Hepatocyte (in vitro differentiated cells): ENCODE results near the gene SLC26A4. TPM values are rescaled to one million over a fixed set of nuclear protein-coding genes. Genes with fewer than 3 reads are reported as not detected.

Experiments used
- DNase-seq: peaks from one replicate; pipeline ENCODE4 v3.0.0-alpha.2; 2016; ENCODE audit warnings: low spot score
- H2AFZ ChIP-seq: fragments of 200-600 bp; sonication (generic); 2 replicates; pipeline ENCODE4 v1.6.0; 2016; ENCODE audit warnings: antibody characterized with exemption, mild to moderate bottlenecking
- H3K27ac ChIP-seq: fragments of 200-600 bp; sonication (generic); 2 replicates; pipeline ENCODE4 v1.5.1; 2016; ENCODE audit warnings: mild to moderate bottlenecking
- H3K27me3 ChIP-seq: fragments of 200-600 bp; sonication (generic); 2 replicates; pipeline ENCODE4 v1.6.1; 2016
- H3K36me3 ChIP-seq: fragments of 200-600 bp; sonication (generic); replicated peaks from 2 replicates; pipeline ENCODE4 v1.5.1; 2016; ENCODE audit warnings: low read depth; ENCODE audit not compliant: insufficient read depth
- H3K4me1 ChIP-seq: fragments of 200-600 bp; sonication (generic); 2 replicates; pipeline ENCODE4 v1.5.1; 2016; ENCODE audit warnings: mild to moderate bottlenecking, moderate library complexity; ENCODE audit not compliant: insufficient read depth
- H3K4me2 ChIP-seq: fragments of 200-600 bp; sonication (generic); 2 replicates; pipeline ENCODE4 v1.6.0; 2016
- H3K4me3 ChIP-seq: fragments of 200-600 bp; sonication (generic); 2 replicates; pipeline ENCODE4 v1.5.1; 2016; ENCODE audit warnings: mild to moderate bottlenecking
- H3K79me2 ChIP-seq: fragments of 200-600 bp; sonication (generic); 2 replicates; pipeline ENCODE4 v1.6.0; 2017; ENCODE audit warnings: mild to moderate bottlenecking
- H3K9me2 ChIP-seq: fragments of 200-600 bp; sonication (generic); replicated peaks from 2 replicates; pipeline ENCODE4 v1.6.0; 2017; ENCODE audit warnings: mild to moderate bottlenecking; ENCODE audit not compliant: insufficient read depth
- H3K9me3 ChIP-seq: fragments of 200-600 bp; sonication (generic); 2 replicates; pipeline ENCODE4 v1.5.1; 2016; ENCODE audit warnings: low read depth, mild to moderate bottlenecking
- H4K20me1 ChIP-seq: fragments of 200-600 bp; sonication (generic); 2 replicates; pipeline ENCODE4 v1.6.0; 2016; ENCODE audit warnings: mild to moderate bottlenecking; ENCODE audit not compliant: insufficient read depth, poor library complexity, severe bottlenecking
- CTCF ChIP-seq: fragments of 200-600 bp; sonication (generic); IDR thresholded peaks from 2 replicates; pipeline ENCODE4 v1.5.1; 2016; ENCODE audit warnings: antibody characterized with exemption, mild to moderate bottlenecking; ENCODE audit not compliant: poor library complexity
- EZH2 ChIP-seq: fragments of 200-600 bp; sonication (generic); IDR thresholded peaks from 2 replicates; pipeline ENCODE4 v1.6.1; 2016; ENCODE audit warnings: antibody characterized with exemption, mild to moderate bottlenecking, borderline replicate concordance
- EZH2phosphoT487 ChIP-seq: fragments of 200-600 bp; sonication (generic); IDR thresholded peaks from one replicate; pipeline ENCODE4 v1.6.1; 2018; ENCODE audit warnings: antibody characterized with exemption, mild to moderate bottlenecking, low read depth, moderate library complexity; ENCODE audit not compliant: unreplicated experiment, severe bottlenecking
- WGBS: methylation state at CpG from one replicate; pipeline ENCODE4 v1.1.6; 2016; ENCODE audit warnings: low lambda C conversion rate; ENCODE audit errors: missing lambda C conversion rate; 5-methylcytosine and 5-hydroxymethylcytosine counted together
- polyA plus RNA-seq: library from polyadenylated mRNA; unstranded; fragments of >200 nt; fragmentation: Nextera tagmentation; extraction: Ambion mirVana; gene quantifications from 2 replicates; pipeline ENCODE4 v1.2.1, GENCODE V29; 2016
- total RNA-seq: library from RNA; depleted of rRNA; stranded (reverse); fragments of >200 nt; gene quantifications from 2 replicates; pipeline ENCODE4 v1.2.3, GENCODE V29; 2014

SLC26A4 gene
- total and polyA plus RNA-seq, 2 experiments from 2014 or later = 0.20 TPM; not detected in 1

GRCh38 chr7:107692501-107692900, 31.9 kb downstream of the SLC26A4 start:
- H3K4me2 ChIP-seq = no peak overlapping the region

GRCh38 chr7:107693396-107693795, 32.8 kb downstream of the SLC26A4 start:
- Histone ChIP-seq H3K36me3 (no peaks in the 10 kb centered on the region), H3K4me1 (no peaks in the 10 kb centered on the region), H3K4me3 (no peak overlapping the region), H4K20me1 (no peaks in the 10 kb centered on the region), H3K4me2 (no peak overlapping the region), H3K79me2 (no peaks in the 10 kb centered on the region), H3K27ac (no peak overlapping the region), H3K27me3 (peaks cover 22% of the 10 kb centered on the region), H3K9me2 (no peaks in the 10 kb centered on the region), H2AFZ (no peak overlapping the region), H3K9me3 (no peaks in the 10 kb centered on the region)
- TF ChIP-seq EZH2phosphoT487 = no peak
- no peak for TF ChIP-seq CTCF
- TF ChIP-seq EZH2 = no peak
- no peak for DNase-seq
- 54% methylated on average over 4 of the region's 4 CpGs for WGBS

More at GRCh38 chr7:107692501-107692900, 31.9 kb downstream of the SLC26A4 start:
- H3K4me3 ChIP-seq = no peak overlapping the region
- no peak for TF ChIP-seq EZH2
- no peaks in the 10 kb centered on the region for H3K79me2 ChIP-seq
- no peaks in the 10 kb centered on the region for H3K9me3 ChIP-seq
- 87% methylated on average over 1 of the region's 1 CpG for WGBS
- H4K20me1 ChIP-seq = no peaks in the 10 kb centered on the region
- H3K9me2 ChIP-seq = no peaks in the 10 kb centered on the region
- no peaks in the 10 kb centered on the region for H3K4me1 ChIP-seq
- H3K27me3 ChIP-seq = peaks cover 22% of the 10 kb centered on the region
- DNase-seq = no peak
- H3K27ac ChIP-seq = no peak overlapping the region
- H2AFZ ChIP-seq = no peak overlapping the region
- H3K36me3 ChIP-seq = no peaks in the 10 kb centered on the region

- Histone ChIP-seq H3K9me2 (no peaks in the 10 kb centered on the region), H2AFZ (no peak overlapping the region), H4K20me1 (no peaks in the 10 kb centered on the region), H3K9me3 (no peaks in the 10 kb centered on the region), H3K4me2 (no peak overlapping the region), H3K4me1 (no peaks in the 10 kb centered on the region), H3K36me3 (no peaks in the 10 kb centered on the region), H3K27ac (no peak overlapping the region), H3K79me2 (no peaks in the 10 kb centered on the region), H3K4me3 (no peak overlapping the region), H3K27me3 (peaks cover 22% of the 10 kb centered on the region)
- WGBS = 79% methylated on average over 5 of the region's 5 CpGs
- DNase-seq = no peak
- TF ChIP-seq EZH2 = no peak
- TF ChIP-seq EZH2phosphoT487 = no peak
- no peak for TF ChIP-seq CTCF
Measured at GRCh38 chr7:107694386-107694785, 33.8 kb downstream of the SLC26A4 start.

GRCh38 chr7:107696330-107696946, 35.8 kb downstream of the SLC26A4 start:
- 86% methylated on average over 4 of the region's 4 CpGs for WGBS
- Histone ChIP-seq H3K27ac (no peak overlapping the region), H3K4me2 (no peak overlapping the region), H3K79me2 (no peaks in the 10 kb centered on the region), H3K27me3 (peaks cover 35% of the 10 kb centered on the region), H4K20me1 (no peaks in the 10 kb centered on the region), H3K4me3 (no peak overlapping the region), H3K36me3 (no peaks in the 10 kb centered on the region), H3K4me1 (no peaks in the 10 kb centered on the region), H2AFZ (no peak overlapping the region), H3K9me2 (no peaks in the 10 kb centered on the region), H3K9me3 (no peaks in the 10 kb centered on the region)
- DNase-seq = no peak
- TF ChIP-seq EZH2 = no peak
- TF ChIP-seq CTCF = no peak
- TF ChIP-seq EZH2phosphoT487 = no peak
